Measurements from ENCODE around the gene ZC3HAV1L.
A peak's percentile ranks its signal among the peaks of the same experiment; 100 is the strongest.
"Not testable (repeated sequence)": the region's sequence is repeated elsewhere in the genome, so short reads cannot be mapped to it uniquely, and the experiment has no call there.

The ZC3HAV1L gene

DNA sequence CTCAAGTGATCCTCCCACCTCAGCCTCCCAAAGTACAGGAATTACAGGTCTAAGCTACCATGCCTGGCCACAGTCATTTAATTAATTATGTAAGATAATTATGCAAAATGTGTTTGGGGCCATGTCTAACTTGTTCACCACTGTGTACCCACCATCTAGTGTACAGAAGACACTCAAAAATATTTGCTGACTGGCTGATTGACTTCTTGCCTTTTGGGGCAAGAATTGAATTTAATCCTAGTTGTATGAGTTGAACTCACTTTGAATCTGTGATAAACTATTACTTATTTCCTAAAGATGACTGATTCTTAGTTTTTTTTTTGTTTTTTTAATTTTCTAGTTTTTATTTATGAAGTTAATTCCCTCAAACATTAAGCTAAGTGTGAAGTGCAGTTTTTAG lies 15.8 kb upstream of the ZC3HAV1L start:
- DNase-seq: no peak

- DNase-seq: no peak
Observed at GRCh38 chr7:139049936-139050335, 14.1 kb upstream of the ZC3HAV1L start.

DNA sequence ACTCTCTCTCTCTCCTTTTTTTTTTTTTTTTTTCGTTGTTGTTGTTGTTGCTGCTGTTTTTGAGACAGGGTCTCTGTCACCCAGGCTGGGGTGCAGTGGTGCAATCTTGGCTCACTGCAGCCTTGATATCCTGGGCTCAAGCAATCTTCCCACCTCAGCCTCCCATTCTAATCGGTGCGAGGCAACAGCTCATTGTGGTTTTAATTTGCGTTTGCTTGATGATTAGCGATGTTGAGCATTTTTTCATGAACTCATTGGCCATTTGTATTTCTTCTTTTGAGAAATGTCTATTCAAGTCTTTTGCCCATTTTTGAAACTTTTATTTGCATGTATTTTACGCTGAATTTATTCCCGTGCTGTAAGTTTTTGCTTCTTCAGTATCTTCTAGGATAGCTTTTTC lies 13.3 kb upstream of the ZC3HAV1L start:
- no peak for DNase-seq

GRCh38 chr7:139047970-139048369 lies 12.1 kb upstream of the ZC3HAV1L start:
- no peak for DNase-seq

- DNase-seq: no peak
Observed at GRCh38 chr7:139046143-139046542, 10.3 kb upstream of the ZC3HAV1L start.

- peak; percentile 39 for DNase-seq
Observed at GRCh38 chr7:139044813-139045794, 9.3 kb upstream of the ZC3HAV1L start.

DNA sequence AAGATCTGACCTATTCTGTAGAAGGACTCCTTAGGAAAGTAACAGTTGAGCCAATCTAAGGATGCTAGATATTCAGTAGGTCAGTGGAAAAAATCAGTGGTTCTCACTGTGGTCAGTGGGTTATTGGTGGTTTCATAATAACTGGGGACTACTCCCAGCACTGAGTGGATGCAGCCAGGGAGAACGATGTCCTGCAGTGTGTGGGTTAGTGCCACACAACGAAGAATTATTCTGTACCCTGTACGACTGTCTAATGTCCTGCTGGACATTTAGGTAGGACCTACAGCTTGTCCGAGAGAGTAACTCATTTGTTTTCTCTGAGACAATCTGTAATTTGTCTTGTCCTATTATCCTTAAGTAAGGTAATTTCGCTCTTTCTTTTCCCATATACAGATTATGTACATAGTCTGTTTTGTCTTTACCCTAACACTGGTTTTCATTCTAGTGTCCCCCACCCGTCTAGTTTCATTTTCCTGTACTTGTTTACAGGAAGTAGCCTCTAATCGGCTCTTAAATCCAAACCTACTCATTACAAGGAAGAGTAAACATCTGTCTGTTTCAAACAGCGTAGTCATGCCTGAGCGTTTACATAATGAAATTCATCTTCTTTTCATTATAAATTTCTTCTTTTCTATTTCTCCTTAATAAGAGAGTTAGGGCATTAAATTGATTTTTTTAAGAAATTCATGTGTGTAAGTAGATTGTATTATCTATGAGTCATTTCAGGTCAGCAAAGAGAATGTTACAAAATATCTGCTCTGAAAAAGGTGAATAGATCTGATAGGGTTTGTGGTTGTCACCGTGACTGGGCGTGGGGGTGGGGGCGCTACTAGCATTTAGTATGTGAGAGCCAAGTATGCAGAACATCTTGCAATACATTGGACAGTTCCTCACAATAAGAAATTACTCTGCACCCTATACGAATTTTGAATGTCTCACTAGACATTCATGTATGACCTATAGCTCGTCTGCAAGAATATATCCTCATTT lies 8.3 kb upstream of the ZC3HAV1L start:
- DNase-seq: peak; percentile 72

DNA sequence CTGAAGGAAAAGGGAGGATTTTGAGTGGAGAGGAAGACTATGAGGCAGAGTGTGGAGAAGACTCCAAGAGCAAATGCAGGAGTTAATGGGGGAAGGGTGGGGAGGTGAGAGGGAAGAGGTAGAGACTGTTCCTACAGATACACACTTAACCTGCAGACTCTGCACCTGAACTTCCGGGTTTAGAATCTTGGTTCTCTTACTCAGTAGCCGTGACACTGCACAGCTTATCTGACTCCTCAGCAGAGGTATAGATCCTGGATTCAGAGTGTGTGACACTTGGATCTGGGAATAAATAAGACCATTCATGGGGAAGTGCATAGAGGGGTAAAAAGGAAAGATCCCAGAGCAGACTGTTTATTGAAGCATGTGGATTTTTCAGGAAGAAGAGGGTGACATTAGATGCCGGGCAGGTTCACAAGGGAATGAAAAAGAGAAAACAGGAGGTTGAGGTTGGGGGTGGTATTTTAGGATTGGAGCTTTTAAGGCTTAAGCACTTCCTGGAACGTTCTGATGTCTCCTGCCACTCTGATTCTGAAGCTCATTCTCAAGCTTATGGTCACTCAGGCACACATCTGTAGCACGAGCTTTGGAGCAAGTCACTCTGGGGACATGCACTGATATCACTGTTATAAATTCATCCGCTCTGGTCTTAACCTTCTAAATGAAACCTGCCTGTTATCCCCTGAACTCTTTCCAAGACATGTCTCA lies 5.7 kb upstream of the ZC3HAV1L start:
- DNase-seq: no peak

DNA sequence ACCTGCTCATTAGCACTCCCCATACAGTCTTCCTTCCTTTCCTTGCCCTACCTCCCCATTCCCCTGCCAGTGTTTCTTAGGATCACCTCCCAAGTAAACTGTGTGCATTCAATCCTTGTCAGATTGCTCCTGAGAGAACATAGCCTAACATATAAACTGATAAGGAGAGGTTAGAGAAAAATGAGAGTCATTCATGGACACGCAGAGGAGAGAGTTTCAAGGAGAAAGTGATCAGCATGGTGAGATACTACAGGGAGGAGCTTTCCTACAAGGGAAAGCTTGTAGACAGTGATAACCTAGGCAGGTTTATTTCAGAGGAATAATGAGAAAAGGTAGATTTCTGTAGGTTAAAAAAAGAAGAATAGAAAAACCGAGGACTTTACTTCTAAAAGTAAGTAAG lies 2.8 kb upstream of the ZC3HAV1L start:
- DNase-seq: no peak

DNA sequence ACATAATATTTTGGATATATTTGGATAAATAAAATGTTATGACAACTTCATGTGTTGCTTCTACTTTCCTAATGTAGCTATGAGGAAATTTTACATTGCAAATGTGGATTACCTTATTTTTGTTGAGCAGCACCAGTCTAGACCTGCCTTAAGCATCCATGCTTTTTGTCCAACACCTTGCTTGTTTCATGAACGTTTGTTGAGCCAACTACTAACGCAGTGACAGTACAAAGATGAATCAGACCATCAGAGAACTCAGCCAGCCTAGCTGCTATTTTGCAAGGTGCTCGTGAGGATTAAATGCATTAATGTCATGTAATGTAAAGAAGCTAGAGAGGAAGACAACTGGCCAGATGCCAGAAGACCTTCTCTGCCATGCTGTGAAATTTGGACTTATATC lies 1.1 kb upstream of the ZC3HAV1L start:
- DNase-seq: no peak

GRCh38 chr7:139034855-139035585 lies 822 bp downstream of the ZC3HAV1L start:
- DNase-seq: no peak

DNA sequence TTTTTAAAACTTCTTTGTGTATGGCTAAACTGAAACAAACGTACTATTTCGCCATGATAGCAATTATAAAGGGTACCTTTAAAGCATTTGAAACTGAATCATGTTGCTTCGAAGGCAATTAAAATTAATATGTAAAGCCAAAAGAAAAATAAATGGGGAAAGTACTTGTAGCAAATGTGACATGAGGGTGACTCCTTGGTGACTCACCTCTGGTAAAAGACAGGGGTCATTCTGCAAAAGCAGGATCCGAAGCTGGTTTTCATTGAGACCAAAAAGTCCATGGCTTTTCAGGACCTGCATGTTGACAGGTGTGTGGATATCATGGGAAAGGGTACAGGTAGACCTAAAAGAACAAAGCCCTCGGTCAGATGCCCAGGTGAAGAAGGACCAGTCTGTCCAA lies 1.5 kb downstream of the ZC3HAV1L start:
- DNase-seq: no peak

DNA sequence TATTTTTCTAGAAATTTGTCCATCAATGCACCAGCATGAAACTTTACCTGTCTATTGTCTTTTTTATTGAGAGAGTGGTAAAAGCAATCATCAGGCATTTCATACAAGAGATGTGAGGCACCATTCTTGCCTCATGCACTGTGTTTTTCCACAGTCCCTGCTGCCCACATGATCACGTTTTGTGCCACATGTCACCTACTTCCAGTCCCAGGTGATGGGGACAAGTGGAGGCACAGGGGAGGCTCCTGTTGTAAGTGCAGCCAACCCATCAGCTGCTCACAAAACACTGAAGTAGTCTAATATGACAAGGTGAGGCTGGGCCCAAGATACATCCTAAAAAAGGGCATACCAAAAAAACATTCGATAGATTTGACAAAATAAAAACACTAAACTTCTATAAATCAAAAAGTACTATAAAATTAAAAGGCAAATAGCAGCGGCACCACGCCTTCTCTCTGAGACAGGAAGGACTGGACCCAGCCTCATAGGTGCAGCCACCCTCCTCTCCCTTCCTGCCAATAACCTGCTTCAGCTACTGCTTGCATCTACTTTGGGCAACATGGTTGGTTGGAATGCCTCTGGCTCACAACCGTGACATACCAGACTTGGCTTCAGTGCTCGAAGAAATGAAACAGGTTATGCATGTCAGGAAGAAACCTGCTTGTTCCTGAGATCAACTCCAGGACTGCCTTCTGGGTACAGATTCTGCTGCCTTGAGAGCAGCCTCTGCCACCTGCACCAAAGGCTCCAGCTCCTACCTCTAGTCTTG lies 2.3 kb downstream of the ZC3HAV1L start:
- no peak for DNase-seq

DNA sequence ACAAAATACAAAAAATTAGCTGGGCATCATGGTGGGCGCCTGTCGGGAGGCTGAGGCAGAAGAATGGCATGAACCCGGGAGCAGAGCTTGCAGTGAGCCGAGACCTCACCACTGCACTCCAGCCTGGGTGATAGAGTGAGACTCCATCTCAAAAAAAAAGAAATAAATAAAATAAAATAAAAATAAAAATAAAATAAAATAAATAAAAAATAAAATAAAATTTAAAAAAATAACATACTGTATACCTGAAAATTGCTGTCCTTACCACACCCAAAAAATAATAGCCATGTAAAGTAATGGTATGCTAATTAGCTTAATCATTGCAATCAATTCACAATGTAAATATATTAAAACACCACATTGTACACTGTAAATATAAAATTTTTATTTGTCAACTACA lies 3.4 kb downstream of the ZC3HAV1L start:
- no peak for DNase-seq

GRCh38 chr7:139029353-139029752 lies 6.5 kb downstream of the ZC3HAV1L start:
- no peak for DNase-seq

GRCh38 chr7:139026551-139026950 lies 9.3 kb downstream of the ZC3HAV1L start:
- DNase-seq: no peak

DNA sequence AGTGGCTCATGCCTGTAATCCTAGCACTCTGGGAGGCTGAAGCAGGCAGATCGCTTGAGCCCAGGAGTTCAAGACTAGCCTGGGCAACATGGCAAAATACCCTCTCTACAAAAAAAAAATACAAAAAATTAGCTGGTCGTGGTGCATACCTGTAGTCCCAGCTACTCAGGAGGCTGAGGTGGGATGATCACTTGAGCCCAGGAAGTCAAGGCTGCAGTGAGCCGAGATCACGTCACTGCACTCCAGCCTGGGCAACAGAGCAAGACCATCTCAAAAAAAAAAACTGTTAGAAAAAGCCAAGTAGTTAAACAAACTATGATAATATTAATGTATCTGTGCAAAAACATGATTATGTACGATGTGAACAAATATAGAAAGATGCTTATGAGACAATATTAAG lies 10.0 kb downstream of the ZC3HAV1L start:
- not testable (repeated sequence) for DNase-seq

DNA sequence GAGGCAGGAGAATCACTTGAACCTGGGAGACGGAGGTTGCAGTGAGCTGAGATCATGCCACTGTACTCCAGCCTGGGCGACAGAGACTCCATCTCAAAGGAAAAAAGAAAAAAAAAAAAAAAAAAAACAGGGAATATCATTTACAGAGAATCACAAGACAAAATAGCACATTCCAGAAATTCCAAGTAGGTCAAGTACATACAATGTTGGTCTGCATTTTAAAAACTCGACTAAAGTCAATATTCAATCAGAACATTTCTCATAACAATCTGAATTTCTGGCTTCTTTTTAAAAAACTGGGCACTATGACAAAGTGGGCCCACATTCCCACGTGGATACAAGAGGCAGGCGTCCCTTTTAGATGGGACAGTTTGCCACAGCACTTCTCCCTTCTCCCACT lies 12.8 kb downstream of the ZC3HAV1L start:
- no peak for DNase-seq

DNA sequence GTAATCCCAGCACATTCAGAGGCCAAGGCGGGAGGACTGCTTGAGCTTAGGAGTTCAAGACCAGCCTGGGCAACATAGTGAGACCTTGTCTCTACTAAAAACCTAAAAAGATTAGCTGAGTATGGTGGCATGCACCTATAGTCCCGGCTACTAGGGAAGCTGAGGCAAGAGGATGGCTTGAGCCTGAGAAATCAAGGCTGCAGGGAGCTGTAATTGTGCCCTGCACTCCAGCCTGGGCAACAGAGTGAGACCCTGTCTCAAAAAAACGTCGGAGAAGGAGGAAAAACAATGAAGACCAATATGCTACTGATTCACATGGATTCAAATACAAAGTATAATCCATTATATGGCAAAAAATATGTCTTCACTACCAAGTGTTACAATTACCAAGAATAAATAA lies 13.6 kb downstream of the ZC3HAV1L start:
- no peak for DNase-seq

DNA sequence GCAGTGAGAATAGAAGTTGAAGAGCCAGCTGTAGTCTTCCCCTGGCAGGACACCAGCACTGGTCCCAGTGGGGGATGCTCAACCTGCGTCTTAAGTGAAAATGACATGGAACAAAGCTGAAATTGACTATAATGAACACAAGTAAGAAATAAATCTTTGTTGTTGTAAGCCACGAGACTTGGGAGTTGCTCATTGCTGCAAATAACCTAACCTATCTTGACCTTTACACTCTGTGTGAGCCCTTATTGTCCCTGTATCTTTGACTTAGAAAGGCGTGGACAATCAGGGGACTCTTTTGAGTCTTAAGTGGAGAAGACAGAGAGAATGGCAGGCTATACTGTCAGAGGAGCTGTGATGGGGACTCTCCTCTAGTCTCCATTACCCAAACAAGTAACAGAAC lies 16.9 kb downstream of the ZC3HAV1L start:
- no peak for DNase-seq

GRCh38 chr7:139016931-139017511 lies 18.8 kb downstream of the ZC3HAV1L start:
- peak; percentile 76 for DNase-seq

All from CD4-positive, alpha-beta T cell treated with Interleukin-10 for 1 hour (primary cell).